ENCODE results near the gene UACA.

- TF ChIP-seq CTCF (IDR thresholded peaks at IDR 0.05) = no peak
- no peak for TF ChIP-seq POLR2A (IDR thresholded peaks at IDR 0.05)
These were observed 14.0 kb upstream of the UACA start for GRCh38 chr15:70777170-70777926.

Measured in body of pancreas (tissue), 4 donors.